Measurements from ENCODE around the gene MRPL28. TPM values are rescaled to one million over a fixed set of nuclear protein-coding genes. Genes with fewer than 3 reads are reported as not detected.
"Not testable (repeated sequence)": the region's sequence is repeated elsewhere in the genome, so short reads cannot be mapped to it uniquely, and the experiment has no call there.

Gene MRPL28
- total and polyA plus RNA-seq, 2 experiments from 2014 or later, result 88.1 to 126 TPM

GRCh38 chr16:364595-365491 is 5.5 kb downstream of the MRPL28 start:
- H3K79me2 ChIP-seq, result peaks cover 3% of the 10 kb centered on the region
- H3K4me2 ChIP-seq, result no peak overlapping the region
- H3K9me3 ChIP-seq (ENCODE audit: low read depth), result no peaks in the 10 kb centered on the region
- H2AFZ ChIP-seq, result no peak overlapping the region
- H4K20me1 ChIP-seq (ENCODE audit: insufficient read depth, poor library complexity, severe bottlenecking), result no peaks in the 10 kb centered on the region
- no peaks in the 10 kb centered on the region for H3K27me3 ChIP-seq
- WGBS (ENCODE audit: low lambda C conversion rate, missing lambda C conversion rate), result 75% methylated on average over 19 of the region's 19 CpGs
- no peak for DNase-seq (ENCODE audit: low spot score)
- no peaks in the 10 kb centered on the region for H3K4me1 ChIP-seq (ENCODE audit: insufficient read depth)
- no peaks in the 10 kb centered on the region for H3K9me2 ChIP-seq (replicated peaks; ENCODE audit: insufficient read depth)
- H3K36me3 ChIP-seq (replicated peaks; ENCODE audit: insufficient read depth, low read depth), result no peaks in the 10 kb centered on the region
- H3K4me3 ChIP-seq, result no peak overlapping the region
- no peak for TF ChIP-seq EZH2 (IDR thresholded peaks at IDR 0.05; ENCODE audit: borderline replicate concordance)
- no peak for TF ChIP-seq EZH2phosphoT487 (IDR thresholded peaks at IDR 0.05; ENCODE audit: low read depth, severe bottlenecking, unreplicated experiment)
- no peak for TF ChIP-seq CTCF (IDR thresholded peaks at IDR 0.05; ENCODE audit: poor library complexity)
- no peak overlapping the region for H3K27ac ChIP-seq

GRCh38 chr16:363766-364490 is 6.4 kb downstream of the MRPL28 start:
- Histone ChIP-seq H4K20me1 (ENCODE audit: insufficient read depth, poor library complexity, severe bottlenecking) (no peaks in the 10 kb centered on the region), H2AFZ (no peak overlapping the region), H3K4me3 (no peak overlapping the region), H3K27me3 (no peaks in the 10 kb centered on the region), H3K79me2 (no peaks in the 10 kb centered on the region), H3K4me1 (ENCODE audit: insufficient read depth) (no peaks in the 10 kb centered on the region), H3K27ac (no peak overlapping the region), H3K9me3 (ENCODE audit: low read depth) (no peaks in the 10 kb centered on the region), H3K4me2 (no peak overlapping the region), H3K9me2 (replicated peaks; ENCODE audit: insufficient read depth) (no peaks in the 10 kb centered on the region), H3K36me3 (replicated peaks; ENCODE audit: insufficient read depth, low read depth) (no peaks in the 10 kb centered on the region)
- no peak for TF ChIP-seq CTCF (IDR thresholded peaks at IDR 0.05; ENCODE audit: poor library complexity)
- no peak for TF ChIP-seq EZH2phosphoT487 (IDR thresholded peaks at IDR 0.05; ENCODE audit: low read depth, severe bottlenecking, unreplicated experiment)
- TF ChIP-seq EZH2 (IDR thresholded peaks at IDR 0.05; ENCODE audit: borderline replicate concordance), result no peak
- 61% methylated on average over 16 of the region's 24 CpGs for WGBS (ENCODE audit: low lambda C conversion rate, missing lambda C conversion rate)
- no peak for DNase-seq (ENCODE audit: low spot score)

GRCh38 chr16:363110-363765 is 7.1 kb downstream of the MRPL28 start:
- Histone ChIP-seq H3K4me2 (no peak overlapping the region), H3K4me3 (no peak overlapping the region), H3K79me2 (no peaks in the 10 kb centered on the region), H3K9me3 (ENCODE audit: low read depth) (no peaks in the 10 kb centered on the region), H3K36me3 (replicated peaks; ENCODE audit: insufficient read depth, low read depth) (no peaks in the 10 kb centered on the region), H3K27me3 (no peaks in the 10 kb centered on the region), H2AFZ (no peak overlapping the region), H3K27ac (no peak overlapping the region), H3K4me1 (ENCODE audit: insufficient read depth) (no peaks in the 10 kb centered on the region), H4K20me1 (ENCODE audit: insufficient read depth, poor library complexity, severe bottlenecking) (no peaks in the 10 kb centered on the region), H3K9me2 (replicated peaks; ENCODE audit: insufficient read depth) (no peaks in the 10 kb centered on the region)
- TF ChIP-seq CTCF (IDR thresholded peaks at IDR 0.05; ENCODE audit: poor library complexity) (no peak), EZH2 (IDR thresholded peaks at IDR 0.05; ENCODE audit: borderline replicate concordance) (no peak), EZH2phosphoT487 (IDR thresholded peaks at IDR 0.05; ENCODE audit: low read depth, severe bottlenecking, unreplicated experiment) (no peak)
- 79% methylated on average over 20 of the region's 20 CpGs for WGBS (ENCODE audit: low lambda C conversion rate, missing lambda C conversion rate)
- no peak for DNase-seq (ENCODE audit: low spot score)

- DNase-seq (ENCODE audit: low spot score); H4K20me1 ChIP-seq (ENCODE audit: insufficient read depth, poor library complexity, severe bottlenecking); H3K4me2 ChIP-seq; H3K27ac ChIP-seq; H3K79me2 ChIP-seq; H3K9me3 ChIP-seq (ENCODE audit: low read depth); H3K36me3 ChIP-seq (replicated peaks; ENCODE audit: insufficient read depth, low read depth); H3K27me3 ChIP-seq; H3K4me1 ChIP-seq (ENCODE audit: insufficient read depth); H3K9me2 ChIP-seq (replicated peaks; ENCODE audit: insufficient read depth); H2AFZ ChIP-seq; H3K4me3 ChIP-seq: not testable (repeated sequence)
- 95% methylated on average over 17 of the region's 24 CpGs for WGBS (ENCODE audit: low lambda C conversion rate, missing lambda C conversion rate)
Measured at GRCh38 chr16:362702-362999, 7.7 kb downstream of the MRPL28 start.

All from hepatocyte (in vitro differentiated cells).